Effector memory CD4-positive, alpha-beta T cell (primary cell): ENCODE results near the gene TPST1.
"Not testable (repeated sequence)": the region's sequence is repeated elsewhere in the genome, so short reads cannot be mapped to it uniquely, and the experiment has no call there.

Experiments used
- DNase-seq, 3 donors: peaks; one replicate each; pipeline ENCODE4 v3.0.0-alpha.2; 2020
- H3K27ac ChIP-seq: 2 replicates; pipeline ENCODE4 v1.7.0; 2013; ENCODE audit warnings: mild to moderate bottlenecking, low read length, moderate library complexity; ENCODE audit not compliant: insufficient read depth, poor library complexity, severe bottlenecking
- H3K27me3 ChIP-seq: replicated peaks from 2 replicates; pipeline ENCODE4 v1.7.0; 2013; ENCODE audit warnings: mild to moderate bottlenecking, low read length; ENCODE audit not compliant: insufficient read depth, control insufficient read depth, poor library complexity, severe bottlenecking
- H3K36me3 ChIP-seq: 2 replicates; pipeline ENCODE4 v1.7.0; 2013; ENCODE audit warnings: mild to moderate bottlenecking, low read length, moderate library complexity; ENCODE audit not compliant: control insufficient read depth, insufficient read depth
- H3K4me1 ChIP-seq: 2 replicates; pipeline ENCODE4 v1.7.0; 2013; ENCODE audit warnings: low read length, mild to moderate bottlenecking; ENCODE audit not compliant: control insufficient read depth, insufficient read depth, poor library complexity, severe bottlenecking
- H3K4me3 ChIP-seq: 2 replicates; pipeline ENCODE4 v1.7.0; 2013; ENCODE audit warnings: low read length, low read depth, mild to moderate bottlenecking; ENCODE audit not compliant: insufficient read depth, poor library complexity, severe bottlenecking
- H3K9me3 ChIP-seq: 2 replicates; pipeline ENCODE4 v1.7.0; 2013; ENCODE audit warnings: mild to moderate bottlenecking, low read length, moderate library complexity; ENCODE audit not compliant: control insufficient read depth

The TPST1 gene

GRCh38 chr7:66206119-66206933, 1.2 kb downstream of the TPST1 start:
- peaks cover 7% of the 10 kb centered on the region for H3K4me1 ChIP-seq
- H3K4me3 ChIP-seq, result no peak overlapping the region
- H3K27me3 ChIP-seq, result peaks cover 4% of the 10 kb centered on the region
- H3K36me3 ChIP-seq, result no peaks in the 10 kb centered on the region
- no peak for DNase-seq
- no peak overlapping the region for H3K27ac ChIP-seq
- H3K9me3 ChIP-seq, result no peaks in the 10 kb centered on the region

GRCh38 chr7:66206934-66207240, 1.8 kb downstream of the TPST1 start:
- Histone ChIP-seq H3K27ac (no peak overlapping the region), H3K36me3 (no peaks in the 10 kb centered on the region), H3K4me1 (peaks cover 7% of the 10 kb centered on the region), H3K9me3 (no peaks in the 10 kb centered on the region), H3K4me3 (no peak overlapping the region), H3K27me3 (peaks cover 4% of the 10 kb centered on the region)
- no peak for DNase-seq

GRCh38 chr7:66207540-66207939, 2.4 kb downstream of the TPST1 start:
- Histone ChIP-seq H3K36me3 (no peaks in the 10 kb centered on the region), H3K4me1 (peaks cover 4% of the 10 kb centered on the region), H3K27ac (no peak overlapping the region), H3K4me3 (no peak overlapping the region), H3K27me3 (peaks cover 4% of the 10 kb centered on the region), H3K9me3 (no peaks in the 10 kb centered on the region)
- no peak for DNase-seq

- Histone ChIP-seq H3K4me3 (no peak overlapping the region), H3K27me3 (no peaks in the 10 kb centered on the region), H3K36me3 (no peaks in the 10 kb centered on the region), H3K9me3 (no peaks in the 10 kb centered on the region), H3K4me1 (no peaks in the 10 kb centered on the region), H3K27ac (no peak overlapping the region)
- no peak for DNase-seq
Observed at GRCh38 chr7:66211429-66211828, 6.3 kb downstream of the TPST1 start.

- H3K36me3 ChIP-seq, result no peaks in the 10 kb centered on the region
- DNase-seq, result no peak
- no peaks in the 10 kb centered on the region for H3K4me1 ChIP-seq
- H3K9me3 ChIP-seq, result no peaks in the 10 kb centered on the region
- no peaks in the 10 kb centered on the region for H3K27me3 ChIP-seq
- H3K27ac ChIP-seq, result no peak overlapping the region
- no peak overlapping the region for H3K4me3 ChIP-seq
Observed at GRCh38 chr7:66213637-66214036, 8.5 kb downstream of the TPST1 start.

- Histone ChIP-seq H3K27me3 (no peaks in the 10 kb centered on the region), H3K27ac (no peak overlapping the region), H3K36me3 (no peaks in the 10 kb centered on the region), H3K4me1 (no peaks in the 10 kb centered on the region), H3K4me3 (no peak overlapping the region), H3K9me3 (no peaks in the 10 kb centered on the region)
- DNase-seq, result no peak
Observed at GRCh38 chr7:66216687-66217086, 11.6 kb downstream of the TPST1 start.

- no peak for DNase-seq
- H3K4me1 ChIP-seq, result no peaks in the 10 kb centered on the region
Observed at GRCh38 chr7:66219805-66220204, 14.7 kb downstream of the TPST1 start.

GRCh38 chr7:66221442-66221841, 16.3 kb downstream of the TPST1 start:
- H3K4me1 ChIP-seq, result no peaks in the 10 kb centered on the region
- no peaks in the 10 kb centered on the region for H3K36me3 ChIP-seq
- no peak overlapping the region for H3K27ac ChIP-seq

More at GRCh38 chr7:66219805-66220204, 14.7 kb downstream of the TPST1 start:
- no peak overlapping the region for H3K4me3 ChIP-seq
- no peaks in the 10 kb centered on the region for H3K27me3 ChIP-seq
- no peaks in the 10 kb centered on the region for H3K9me3 ChIP-seq
- no peaks in the 10 kb centered on the region for H3K36me3 ChIP-seq
- H3K27ac ChIP-seq, result no peak overlapping the region

GRCh38 chr7:66227808-66228207, 22.7 kb downstream of the TPST1 start:
- no peak for DNase-seq
- Histone ChIP-seq H3K9me3 (no peaks in the 10 kb centered on the region), H3K4me3 (no peak overlapping the region), H3K4me1 (no peaks in the 10 kb centered on the region), H3K27me3 (no peaks in the 10 kb centered on the region), H3K27ac (no peak overlapping the region), H3K36me3 (no peaks in the 10 kb centered on the region)

More at GRCh38 chr7:66221442-66221841, 16.3 kb downstream of the TPST1 start:
- Histone ChIP-seq H3K27me3 (no peaks in the 10 kb centered on the region), H3K9me3 (no peaks in the 10 kb centered on the region), H3K4me3 (no peak overlapping the region)
- no peak for DNase-seq

GRCh38 chr7:66231326-66232216, 26.4 kb downstream of the TPST1 start:
- not testable (repeated sequence) for H3K27ac ChIP-seq, DNase-seq, H3K27me3 ChIP-seq, H3K4me3 ChIP-seq, H3K36me3 ChIP-seq, H3K4me1 ChIP-seq, H3K9me3 ChIP-seq
